ENCODE results near the gene SHISA5.

Gene SHISA5

DNA sequence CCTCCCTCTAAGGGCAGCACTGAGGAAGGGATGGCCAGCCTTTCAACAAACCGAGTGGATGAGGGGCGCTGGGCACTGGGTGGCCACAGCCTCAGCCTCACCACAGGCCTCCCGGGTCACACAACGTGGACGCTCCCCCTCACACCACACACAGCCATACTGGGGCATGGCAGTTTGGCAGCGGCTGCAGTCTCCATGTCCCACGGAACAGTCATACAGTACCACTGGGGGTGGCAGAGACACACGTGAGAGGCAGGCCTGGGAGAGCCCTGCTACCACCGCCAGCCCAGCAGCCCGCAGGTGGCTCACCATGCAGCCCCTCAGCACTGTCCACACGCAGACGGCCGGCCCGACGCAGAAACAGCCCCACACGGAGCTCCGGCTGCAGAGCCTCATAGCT is 85.8 kb downstream of the SHISA5 start:
- H3K4me1 ChIP-seq (ENCODE audit: insufficient read depth, low read length): peaks cover 16% of the 10 kb centered on the region
- H3K9me3 ChIP-seq (ENCODE audit: low read length): no peaks in the 10 kb centered on the region
- no peak overlapping the region for H3K9ac ChIP-seq (ENCODE audit: low read length)
- H3K27me3 ChIP-seq (ENCODE audit: control insufficient read depth in 1 of 2, insufficient read depth in 2 of 2, low read length in 2 of 2): no peaks in the 10 kb centered on the region
- H3K27ac ChIP-seq (ENCODE audit: low read depth, low read length): no peak overlapping the region
- peaks cover 72% of the 10 kb centered on the region for H3K36me3 ChIP-seq (ENCODE audit: insufficient read depth, low read length)
- H3K4me3 ChIP-seq (ENCODE audit: low read depth in 1 of 2, low read length in 2 of 2): no peak overlapping the region
